Brain microvascular endothelial cell (primary cell): ENCODE data around the gene THSD1.
A peak's percentile ranks its signal among the peaks of the same experiment; 100 is the strongest.
"Not testable (repeated sequence)": the region's sequence is repeated elsewhere in the genome, so short reads cannot be mapped to it uniquely, and the experiment has no call there.

Experiments
- DNase-seq: peaks from one replicate; pipeline ENCODE4 v3.0.0-alpha.2; 2020
- H3K27ac ChIP-seq: fragments of 250-450 bp; sonication (Bioruptor Pico); 2 replicates; pipeline ENCODE4 v1.5.1; 2020; ENCODE audit warnings: mild to moderate bottlenecking, moderate library complexity
- H3K27me3 ChIP-seq: fragments of 250-450 bp; sonication (Bioruptor Pico); replicated peaks from 2 replicates; pipeline ENCODE4 v1.5.1; 2020; ENCODE audit warnings: mild to moderate bottlenecking
- H3K36me3 ChIP-seq: fragments of 250-450 bp; sonication (Bioruptor Pico); replicated peaks from 2 replicates; pipeline ENCODE4 v1.5.1; 2020; ENCODE audit warnings: mild to moderate bottlenecking
- H3K4me3 ChIP-seq: 2 replicates; pipeline ENCODE4 v1.5.1; 2011; ENCODE audit warnings: low read depth, mild to moderate bottlenecking, control low read depth, low read length, moderate library complexity
- CTCF ChIP-seq: IDR thresholded peaks from 2 replicates; pipeline ENCODE4 v1.5.1; 2011; ENCODE audit warnings: low read depth, mild to moderate bottlenecking, moderate library complexity, low read length, control low read depth, inconsistent platforms; ENCODE audit errors: missing control alignments
- in situ Hi-C: cut with HindIII; loops from 2 replicates; pipeline ENCODE4 v1.10.0; 2017; ENCODE audit warnings: low sequenced_read_pairs, low pct_ligation_motif_present

THSD1 gene

DNA sequence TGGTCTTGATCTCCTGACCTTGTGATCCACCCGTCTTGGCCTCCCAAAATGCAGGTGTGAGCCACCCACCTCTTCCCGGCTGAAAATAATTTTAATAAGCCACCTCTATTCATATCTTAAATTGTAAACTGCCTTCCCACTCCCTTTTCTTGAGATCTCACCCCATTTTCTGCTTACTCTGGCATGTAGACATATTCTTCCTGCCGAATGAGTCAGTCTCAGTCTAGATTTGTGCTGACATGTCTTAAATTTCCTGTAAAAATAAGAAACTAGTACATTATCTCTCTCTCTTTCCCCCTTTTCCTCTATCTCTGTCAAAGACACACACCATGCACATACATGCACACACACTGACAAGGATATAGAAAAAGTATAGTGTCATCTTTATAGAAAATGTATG lies 60.9 kb downstream of the THSD1 start:
- no peak overlapping the region for H3K27ac ChIP-seq
- no peaks in the 10 kb centered on the region for H3K27me3 ChIP-seq
- no peak overlapping the region for H3K4me3 ChIP-seq
- in situ Hi-C loops = no loop called here
- TF ChIP-seq CTCF = no peak
- no peaks in the 10 kb centered on the region for H3K36me3 ChIP-seq
- peak; percentile 24 for DNase-seq

DNA sequence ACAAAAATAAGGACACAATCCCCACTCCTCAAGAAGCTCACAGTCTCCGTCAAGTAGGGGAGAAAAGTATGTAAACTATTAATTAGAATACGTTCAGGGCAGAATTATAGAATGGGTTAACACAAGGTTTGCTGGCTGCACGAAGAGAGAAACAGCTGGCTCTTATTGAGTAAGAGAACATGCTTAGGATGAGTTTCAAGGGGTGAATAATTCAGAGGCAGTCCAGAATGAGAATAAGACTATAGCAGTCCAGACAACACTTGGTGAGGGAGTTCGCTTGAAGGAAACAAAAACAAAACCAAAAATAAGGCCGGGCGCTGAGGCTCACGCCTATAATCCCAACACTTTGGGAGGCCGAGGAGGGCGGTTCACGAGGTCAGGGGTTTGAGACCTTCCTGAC lies 61.9 kb downstream of the THSD1 start:
- no peak overlapping the region for H3K27ac ChIP-seq
- in situ Hi-C loops = no loop called here
- no peak for DNase-seq
- H3K36me3 ChIP-seq = no peaks in the 10 kb centered on the region
- TF ChIP-seq CTCF = no peak
- H3K4me3 ChIP-seq = no peak overlapping the region
- no peaks in the 10 kb centered on the region for H3K27me3 ChIP-seq

DNA sequence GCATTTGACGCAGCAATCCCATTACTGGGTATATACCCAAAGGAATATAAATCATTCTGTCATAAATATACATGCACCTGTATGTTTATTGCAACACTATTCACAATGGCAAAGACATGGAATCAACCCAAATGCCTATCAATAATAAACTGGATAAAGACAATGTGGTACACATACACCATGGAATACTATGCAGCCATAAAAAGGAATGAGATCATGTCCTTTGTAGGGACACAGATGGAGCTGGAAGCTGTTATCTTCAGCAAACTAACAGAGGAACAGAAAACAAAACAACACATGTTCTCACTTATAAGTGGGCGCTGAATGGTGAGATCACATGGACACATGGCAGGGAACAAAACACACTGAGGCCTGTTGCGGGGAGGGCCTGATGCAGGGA lies 63.8 kb downstream of the THSD1 start:
- H3K27ac ChIP-seq, DNase-seq, H3K27me3 ChIP-seq, H3K36me3 ChIP-seq, H3K4me3 ChIP-seq, in situ Hi-C loops: not testable (repeated sequence)

- in situ Hi-C loops, H3K27ac ChIP-seq, H3K27me3 ChIP-seq, DNase-seq, H3K4me3 ChIP-seq, H3K36me3 ChIP-seq: not testable (repeated sequence)
Observed at GRCh38 chr13:52337828-52338455, 68.0 kb downstream of the THSD1 start.

DNA sequence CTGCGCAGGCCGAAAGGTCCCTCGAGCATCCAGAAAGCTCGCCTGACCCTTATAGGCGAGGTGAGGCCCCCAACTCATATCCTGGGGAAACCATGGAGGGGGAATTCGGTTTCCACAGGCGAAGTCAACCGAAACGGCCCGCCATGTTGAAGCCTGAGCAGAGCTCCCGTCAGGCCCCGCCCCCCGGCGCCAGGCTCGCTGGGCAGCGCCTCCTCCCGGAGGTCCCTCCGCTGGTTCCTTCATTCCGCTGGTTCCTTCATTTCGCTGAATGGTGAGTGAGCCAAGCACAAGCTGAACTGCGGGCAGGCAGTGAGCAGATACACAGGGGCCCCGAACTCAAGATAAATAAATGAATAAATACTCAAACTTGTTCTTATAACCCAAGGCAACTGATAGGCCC lies 71.9 kb downstream of the THSD1 start:
- in situ Hi-C loops, H3K27ac ChIP-seq, DNase-seq, H3K4me3 ChIP-seq, H3K36me3 ChIP-seq, H3K27me3 ChIP-seq: not testable (repeated sequence)

GRCh38 chr13:52331844-52332243 lies 74.1 kb downstream of the THSD1 start:
- H3K4me3 ChIP-seq, H3K27ac ChIP-seq, in situ Hi-C loops, H3K36me3 ChIP-seq, H3K27me3 ChIP-seq, DNase-seq: not testable (repeated sequence)
